ENCODE data around the gene TMC1.
"Not testable (repeated sequence)": the region's sequence is repeated elsewhere in the genome, so short reads cannot be mapped to it uniquely, and the experiment has no call there.

TMC1 gene

DNA sequence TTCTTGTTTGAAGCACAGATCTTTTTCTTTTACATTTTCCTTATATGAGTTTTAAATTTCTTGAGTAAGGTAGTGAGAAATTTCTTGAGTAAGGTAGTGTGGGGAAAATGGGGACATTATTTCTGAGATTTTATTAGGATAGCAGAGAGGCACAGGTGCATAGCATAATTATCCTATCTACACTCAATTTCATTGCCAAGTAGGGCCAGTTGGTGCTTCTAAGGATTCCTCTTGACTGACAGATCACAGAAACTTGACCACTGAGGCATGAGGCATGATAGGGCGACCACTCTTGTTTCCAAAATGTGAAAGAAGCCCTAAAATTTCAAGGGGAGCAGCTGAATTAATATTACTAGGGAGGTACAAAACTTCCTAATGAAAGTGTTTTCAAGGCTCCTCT, 31.4 kb upstream of the TMC1 start:
- H3K27me3 ChIP-seq (ENCODE audit: control insufficient read depth, insufficient read depth, low read length), result no peaks in the 10 kb centered on the region
- H3K36me3 ChIP-seq (ENCODE audit: control insufficient read depth, insufficient read depth, low read length), result no peaks in the 10 kb centered on the region
- no peaks in the 10 kb centered on the region for H3K4me1 ChIP-seq (ENCODE audit: control insufficient read depth, insufficient read depth, low read length)
- no peak overlapping the region for H3K9ac ChIP-seq (ENCODE audit: low read length)
- H3K27ac ChIP-seq (ENCODE audit: low read depth, low read length), result no peak overlapping the region
- no peak overlapping the region for H3K4me3 ChIP-seq (ENCODE audit: low read length)

DNA sequence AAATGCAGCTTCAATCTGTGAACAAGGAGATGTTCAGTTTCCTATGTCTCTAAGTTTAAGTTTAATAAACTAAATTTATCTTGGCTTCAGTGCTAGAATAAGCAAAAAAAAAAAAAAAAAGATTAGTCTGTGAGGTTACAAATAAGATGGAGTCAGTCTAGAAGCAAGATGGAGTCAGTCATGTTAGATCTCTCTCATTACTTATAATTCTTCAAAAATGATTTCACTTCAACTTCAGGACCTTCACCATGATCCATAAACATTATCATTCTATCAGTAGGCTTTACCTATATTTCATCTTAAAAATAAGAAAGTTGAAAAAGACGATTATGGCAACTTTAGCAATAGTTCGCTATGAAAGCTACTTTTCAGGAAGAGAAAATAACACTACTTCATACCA, 30.2 kb upstream of the TMC1 start:
- Histone ChIP-seq H3K4me1 (ENCODE audit: control insufficient read depth, insufficient read depth, low read length) (no peaks in the 10 kb centered on the region), H3K36me3 (ENCODE audit: control insufficient read depth, insufficient read depth, low read length) (no peaks in the 10 kb centered on the region), H3K9ac (ENCODE audit: low read length) (no peak overlapping the region), H3K27me3 (ENCODE audit: control insufficient read depth, insufficient read depth, low read length) (no peaks in the 10 kb centered on the region), H3K4me3 (ENCODE audit: low read length) (no peak overlapping the region), H3K27ac (ENCODE audit: low read depth, low read length) (no peak overlapping the region)

DNA sequence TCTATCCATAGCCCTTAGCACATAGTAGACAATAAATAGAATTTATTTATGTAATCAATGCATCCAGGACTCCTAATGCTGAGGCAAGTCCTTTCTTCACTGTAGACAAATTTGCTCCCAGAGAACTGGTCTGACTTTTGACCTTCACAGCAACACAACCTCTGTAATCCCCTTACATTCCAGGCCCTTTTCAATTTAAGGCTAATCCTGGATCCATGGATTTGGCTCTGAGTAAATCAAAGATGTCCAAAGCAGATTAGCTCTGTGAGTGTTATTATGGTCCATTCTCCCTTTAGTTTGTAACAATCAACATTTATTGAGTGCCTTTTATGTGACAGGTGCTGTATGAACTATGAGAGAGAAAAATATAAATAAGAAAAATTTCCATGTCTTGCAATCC, 27.4 kb upstream of the TMC1 start:
- no peak overlapping the region for H3K4me3 ChIP-seq (ENCODE audit: low read length)
- no peaks in the 10 kb centered on the region for H3K36me3 ChIP-seq (ENCODE audit: control insufficient read depth, insufficient read depth, low read length)

DNA sequence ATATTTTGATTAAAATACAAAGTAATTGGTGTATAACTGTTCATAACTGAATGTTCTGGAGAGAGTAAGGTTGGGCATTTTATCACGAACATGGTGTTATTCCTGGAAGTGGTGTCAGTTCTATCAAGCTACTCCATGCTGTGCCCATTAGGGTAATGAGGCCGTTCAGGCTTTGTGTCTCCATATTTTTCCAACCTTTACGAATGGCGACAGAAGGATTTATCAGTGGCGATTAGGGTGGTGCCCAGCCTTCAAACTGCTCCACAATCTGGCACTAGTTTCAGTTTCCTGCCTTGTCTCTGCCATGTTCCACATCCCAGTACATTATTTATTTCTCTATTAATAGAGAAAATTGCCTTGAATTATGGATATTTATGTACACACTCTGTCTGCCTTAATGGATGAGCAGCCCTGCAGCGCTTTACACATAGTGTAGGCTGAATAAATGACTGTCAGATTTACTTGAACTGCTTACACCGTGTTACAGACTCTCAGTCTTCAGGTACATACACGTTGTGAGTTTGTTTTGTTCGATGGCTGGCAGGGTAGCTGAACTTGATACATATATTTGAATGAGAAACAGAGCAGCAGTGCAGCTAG, 23.9 kb upstream of the TMC1 start:
- Histone ChIP-seq H3K27ac (ENCODE audit: low read depth, low read length) (no peak overlapping the region), H3K4me1 (ENCODE audit: control insufficient read depth, insufficient read depth, low read length) (no peaks in the 10 kb centered on the region), H3K4me3 (ENCODE audit: low read length) (no peak overlapping the region), H3K27me3 (ENCODE audit: control insufficient read depth, insufficient read depth, low read length) (no peaks in the 10 kb centered on the region), H3K36me3 (ENCODE audit: control insufficient read depth, insufficient read depth, low read length) (no peaks in the 10 kb centered on the region), H3K9ac (ENCODE audit: low read length) (no peak overlapping the region)

More for the DNA sequence above, 27.4 kb upstream of the TMC1 start:
- no peak overlapping the region for H3K9ac ChIP-seq (ENCODE audit: low read length)
- no peaks in the 10 kb centered on the region for H3K4me1 ChIP-seq (ENCODE audit: control insufficient read depth, insufficient read depth, low read length)
- no peaks in the 10 kb centered on the region for H3K27me3 ChIP-seq (ENCODE audit: control insufficient read depth, insufficient read depth, low read length)
- no peak overlapping the region for H3K27ac ChIP-seq (ENCODE audit: low read depth, low read length)

DNA sequence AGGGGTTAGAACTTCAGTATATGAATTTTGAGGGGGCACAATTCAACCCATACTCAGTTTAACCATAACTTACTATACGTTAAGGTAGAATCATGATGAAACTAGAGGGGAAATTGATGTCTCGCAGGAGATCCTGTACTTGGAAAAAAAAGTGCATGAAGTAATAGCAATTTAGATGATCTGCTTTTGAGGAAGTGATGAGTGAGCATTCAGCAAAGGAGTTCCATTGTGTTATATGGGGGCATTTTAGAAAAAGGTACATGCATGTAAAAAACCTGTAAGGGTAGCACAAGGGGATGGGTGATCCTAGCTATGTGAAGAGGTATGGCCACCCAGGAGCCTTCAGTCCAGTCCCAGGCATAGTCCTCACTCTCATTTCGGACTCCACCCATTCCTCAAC, 14.8 kb upstream of the TMC1 start:
- H3K9ac ChIP-seq (ENCODE audit: low read length), result no peak overlapping the region
- H3K27me3 ChIP-seq (ENCODE audit: control insufficient read depth, insufficient read depth, low read length), result no peaks in the 10 kb centered on the region
- H3K27ac ChIP-seq (ENCODE audit: low read depth, low read length), result no peak overlapping the region
- peaks cover 3% of the 10 kb centered on the region for H3K4me1 ChIP-seq (ENCODE audit: control insufficient read depth, insufficient read depth, low read length)
- no peaks in the 10 kb centered on the region for H3K36me3 ChIP-seq (ENCODE audit: control insufficient read depth, insufficient read depth, low read length)
- H3K4me3 ChIP-seq (ENCODE audit: low read length), result no peak overlapping the region

DNA sequence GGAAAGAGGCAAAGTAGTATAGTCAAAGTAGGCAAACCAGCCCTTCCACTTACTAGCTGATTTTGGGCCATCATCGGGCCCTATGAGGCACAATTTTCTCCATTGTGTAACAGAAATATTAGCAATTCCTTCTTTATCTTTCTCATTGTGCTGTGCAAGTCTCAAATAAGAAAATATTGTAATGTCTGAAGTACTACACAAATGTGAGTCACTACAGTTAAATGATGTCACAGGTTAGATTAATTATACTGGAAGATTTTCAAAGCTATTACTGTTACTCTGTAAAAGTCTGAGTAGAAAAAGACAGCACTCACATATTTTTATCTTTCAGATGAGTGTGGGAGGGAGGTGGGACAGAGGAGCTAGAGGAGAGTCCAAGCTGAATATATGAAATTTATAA, 12.4 kb upstream of the TMC1 start:
- Histone ChIP-seq H3K36me3 (ENCODE audit: control insufficient read depth, insufficient read depth, low read length) (no peaks in the 10 kb centered on the region), H3K4me3 (ENCODE audit: low read length) (no peak overlapping the region), H3K27ac (ENCODE audit: low read depth, low read length) (no peak overlapping the region), H3K4me1 (ENCODE audit: control insufficient read depth, insufficient read depth, low read length) (peaks cover 3% of the 10 kb centered on the region), H3K9ac (ENCODE audit: low read length) (no peak overlapping the region), H3K27me3 (ENCODE audit: control insufficient read depth, insufficient read depth, low read length) (no peaks in the 10 kb centered on the region)

DNA sequence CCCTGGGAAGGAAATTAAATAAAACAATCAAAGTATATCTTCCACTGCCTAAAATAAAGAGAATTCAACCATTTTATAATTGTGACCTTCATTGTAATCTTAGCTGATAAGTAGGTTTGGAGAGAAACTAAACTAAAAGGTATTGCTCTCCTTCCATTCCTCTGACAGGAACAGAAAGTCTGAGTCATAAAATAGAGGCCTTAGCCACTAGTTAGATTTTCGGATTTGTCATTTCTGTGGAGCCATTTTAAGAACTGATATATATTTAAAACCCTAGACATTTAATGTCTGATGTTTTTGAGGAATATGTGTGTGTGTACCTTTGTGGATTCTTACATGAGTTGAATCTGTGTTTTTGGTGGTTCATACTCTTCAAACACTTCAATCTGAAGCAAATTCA, 11.8 kb upstream of the TMC1 start:
- H3K27ac ChIP-seq (ENCODE audit: low read depth, low read length), result peak overlapping the region; percentile 46

DNA sequence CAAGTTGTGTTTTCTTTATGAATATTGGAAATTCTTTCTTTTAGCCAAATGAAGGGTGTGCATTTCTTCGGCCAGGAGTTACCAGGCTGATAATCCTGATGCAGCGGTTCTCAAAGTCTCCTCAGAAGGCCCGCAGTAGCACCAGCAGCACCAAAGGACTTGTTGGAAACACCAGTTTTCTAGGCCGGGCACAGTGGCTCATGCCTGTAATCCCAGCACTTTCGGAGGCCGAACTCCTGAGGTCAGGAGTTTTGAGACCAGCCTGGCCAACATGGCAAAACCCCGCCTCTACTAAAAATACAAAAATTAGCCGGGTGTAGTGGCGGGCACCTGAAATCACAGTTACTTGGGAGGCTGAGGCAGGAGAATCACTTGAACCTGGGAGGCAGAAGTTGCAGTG, 397 bp upstream of the TMC1 start:
- not testable (repeated sequence) for H3K9ac ChIP-seq (ENCODE audit: low read length); H3K27me3 ChIP-seq (ENCODE audit: control insufficient read depth, insufficient read depth, low read length); H3K4me3 ChIP-seq (ENCODE audit: low read length); H3K27ac ChIP-seq (ENCODE audit: low read depth, low read length); H3K4me1 ChIP-seq (ENCODE audit: control insufficient read depth, insufficient read depth, low read length); H3K36me3 ChIP-seq (ENCODE audit: control insufficient read depth, insufficient read depth, low read length)

More for the DNA sequence above, 11.8 kb upstream of the TMC1 start:
- Histone ChIP-seq H3K4me1 (ENCODE audit: control insufficient read depth, insufficient read depth, low read length) (peaks cover 3% of the 10 kb centered on the region), H3K36me3 (ENCODE audit: control insufficient read depth, insufficient read depth, low read length) (no peaks in the 10 kb centered on the region), H3K9ac (ENCODE audit: low read length) (no peak overlapping the region), H3K4me3 (ENCODE audit: low read length) (no peak overlapping the region), H3K27me3 (ENCODE audit: control insufficient read depth, insufficient read depth, low read length) (no peaks in the 10 kb centered on the region)

DNA sequence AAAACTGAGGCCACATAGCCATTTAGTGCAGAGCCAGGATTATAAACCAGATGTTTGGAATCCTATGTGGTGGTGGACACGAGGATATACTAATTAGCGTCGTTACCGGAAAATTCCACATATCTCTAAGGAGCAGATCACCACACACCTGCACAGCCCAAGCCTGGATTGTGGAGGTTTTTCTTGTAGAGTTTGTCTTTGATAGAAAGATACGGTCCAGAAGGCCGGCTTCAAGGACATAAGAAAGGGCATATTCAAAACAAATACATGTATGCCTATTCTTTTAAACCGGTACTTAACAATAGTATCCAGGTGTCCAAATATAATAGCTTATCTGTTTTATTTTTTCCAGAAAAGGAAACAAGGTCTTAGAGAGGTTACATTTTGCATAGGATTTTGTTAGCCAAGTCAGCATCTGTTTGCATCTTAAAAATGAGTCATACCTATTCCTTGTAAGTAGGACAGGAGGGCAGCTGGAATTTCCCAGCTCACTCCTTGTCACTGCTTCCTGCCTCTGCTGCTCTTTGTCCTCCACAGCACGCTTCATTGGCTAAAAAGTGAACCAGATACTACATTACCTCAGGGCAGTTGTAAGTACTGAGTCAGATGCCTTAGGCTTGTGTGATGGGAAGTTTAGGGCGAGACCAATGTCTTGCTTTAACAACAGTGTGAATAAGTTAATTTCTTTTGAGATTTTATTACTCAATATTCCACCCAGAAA, 3.6 kb downstream of the TMC1 start:
- no peaks in the 10 kb centered on the region for H3K36me3 ChIP-seq (ENCODE audit: control insufficient read depth, insufficient read depth, low read length)
- H3K4me1 ChIP-seq (ENCODE audit: control insufficient read depth, insufficient read depth, low read length), result peaks cover 18% of the 10 kb centered on the region
- peak overlapping the region; percentile 59 for H3K27ac ChIP-seq (ENCODE audit: low read depth, low read length)

DNA sequence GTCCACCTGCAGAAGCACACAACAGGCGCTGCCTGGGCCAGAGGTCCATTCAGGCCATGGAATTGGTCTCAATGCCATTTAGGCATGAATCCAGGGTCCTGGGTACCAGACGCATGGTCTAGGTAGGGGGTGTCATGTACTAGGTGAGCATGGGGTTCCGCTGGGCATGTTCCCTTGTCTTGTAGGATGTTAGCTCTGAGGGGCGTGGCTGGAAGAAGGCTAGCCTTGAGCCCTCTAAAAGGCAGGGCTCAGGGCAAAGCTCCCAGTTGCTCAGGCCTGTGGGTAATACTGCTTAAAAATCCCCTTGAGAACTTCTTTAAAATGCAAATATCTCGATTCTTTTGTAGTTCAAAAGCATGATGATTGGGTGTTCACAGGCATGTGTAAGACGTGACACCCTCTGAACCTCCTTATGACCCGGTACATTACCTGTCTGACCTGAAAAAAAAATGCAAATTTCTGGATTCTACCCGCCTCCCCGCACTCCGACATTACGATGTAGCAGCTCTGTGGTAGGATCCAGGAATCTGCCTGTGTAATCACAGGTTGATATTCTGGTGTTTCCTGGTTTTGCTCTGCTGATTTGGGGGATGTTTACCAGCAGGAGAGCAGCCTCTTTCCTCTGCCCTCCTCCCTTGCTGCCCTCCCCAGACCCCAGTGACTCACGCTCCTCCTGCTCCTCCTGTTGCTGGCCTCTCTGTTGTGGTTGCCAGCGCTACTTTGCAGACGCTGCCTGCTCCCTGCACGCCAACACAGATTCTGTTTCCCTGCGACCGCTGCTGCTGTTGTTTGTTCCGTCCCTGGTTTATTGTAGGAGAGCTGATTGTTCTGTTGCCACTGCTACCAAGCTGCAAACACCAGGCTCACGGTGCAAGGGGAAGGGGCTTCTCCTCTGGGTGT, 5.7 kb downstream of the TMC1 start:
- peak overlapping the region; percentile 44 for H3K4me3 ChIP-seq (ENCODE audit: low read length)
- peak overlapping the region; percentile 66 for H3K27ac ChIP-seq (ENCODE audit: low read depth, low read length)
- no peak overlapping the region for H3K9ac ChIP-seq (ENCODE audit: low read length)
- H3K36me3 ChIP-seq (ENCODE audit: control insufficient read depth, insufficient read depth, low read length), result no peaks in the 10 kb centered on the region
- peaks cover 18% of the 10 kb centered on the region for H3K4me1 ChIP-seq (ENCODE audit: control insufficient read depth, insufficient read depth, low read length)
- H3K27me3 ChIP-seq (ENCODE audit: control insufficient read depth, insufficient read depth, low read length), result no peaks in the 10 kb centered on the region

More for the DNA sequence above, 3.6 kb downstream of the TMC1 start:
- no peak overlapping the region for H3K9ac ChIP-seq (ENCODE audit: low read length)
- no peak overlapping the region for H3K4me3 ChIP-seq (ENCODE audit: low read length)
- no peaks in the 10 kb centered on the region for H3K27me3 ChIP-seq (ENCODE audit: control insufficient read depth, insufficient read depth, low read length)

DNA sequence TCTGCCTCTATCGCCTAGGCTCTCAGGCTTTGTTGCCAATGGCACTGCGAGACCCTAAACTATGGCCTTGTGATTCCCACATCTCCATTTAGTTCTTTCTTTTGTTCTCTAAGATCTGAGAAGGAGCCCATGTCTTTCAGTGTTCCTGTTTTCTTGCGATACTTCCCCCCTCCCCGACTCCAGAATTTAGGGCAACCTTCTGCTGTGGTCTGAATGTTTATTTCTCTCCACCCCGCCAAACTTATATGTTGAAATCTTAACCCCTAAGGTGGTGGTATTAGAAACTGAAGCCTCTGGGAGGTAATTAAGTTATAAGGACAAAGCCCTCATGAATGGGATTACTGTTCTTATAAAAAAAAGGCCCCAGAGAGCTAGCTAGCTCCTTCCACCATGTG, 6.4 kb downstream of the TMC1 start:
- Histone ChIP-seq H3K27ac (ENCODE audit: low read depth, low read length) (peak overlapping the region; percentile 66), H3K4me3 (ENCODE audit: low read length) (peak overlapping the region; percentile 44), H3K4me1 (ENCODE audit: control insufficient read depth, insufficient read depth, low read length) (peaks cover 21% of the 10 kb centered on the region), H3K27me3 (ENCODE audit: control insufficient read depth, insufficient read depth, low read length) (no peaks in the 10 kb centered on the region), H3K36me3 (ENCODE audit: control insufficient read depth, insufficient read depth, low read length) (no peaks in the 10 kb centered on the region), H3K9ac (ENCODE audit: low read length) (no peak overlapping the region)

DNA sequence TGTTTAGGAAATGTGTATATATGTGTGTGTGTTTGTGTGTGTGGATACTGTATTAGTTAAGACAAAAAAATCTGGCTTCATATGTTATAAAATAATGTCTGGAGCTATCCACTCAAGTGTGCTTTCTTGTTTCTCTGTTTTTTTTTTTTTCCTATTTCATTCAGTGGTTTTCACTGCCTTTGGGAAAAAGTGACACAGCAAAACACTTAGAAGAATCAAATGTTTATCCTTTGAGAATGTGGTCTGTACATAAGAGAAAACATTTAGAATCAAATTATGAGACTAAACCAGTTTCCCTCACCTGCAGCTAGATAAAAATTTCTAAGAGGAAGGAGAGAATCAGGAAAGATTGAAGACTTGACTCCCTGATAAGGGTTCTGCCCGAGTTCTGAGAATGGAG, 8.1 kb downstream of the TMC1 start:
- Histone ChIP-seq H3K27ac (ENCODE audit: low read depth, low read length) (no peak overlapping the region), H3K36me3 (ENCODE audit: control insufficient read depth, insufficient read depth, low read length) (no peaks in the 10 kb centered on the region), H3K9ac (ENCODE audit: low read length) (no peak overlapping the region), H3K4me3 (ENCODE audit: low read length) (no peak overlapping the region), H3K4me1 (ENCODE audit: control insufficient read depth, insufficient read depth, low read length) (peaks cover 24% of the 10 kb centered on the region), H3K27me3 (ENCODE audit: control insufficient read depth, insufficient read depth, low read length) (no peaks in the 10 kb centered on the region)

Data from rectal smooth muscle tissue (tissue), 1 donor.